WERI-Rb-1 (cell line): Measurements from ENCODE around the gene THAP8.

Experiments used
- DNase-seq: peaks from one replicate; pipeline ENCODE4 v3.0.0-alpha.2; 2020
- H3K27ac ChIP-seq: fragments of 250-450 bp; sonication (Bioruptor Pico); 2 replicates; pipeline ENCODE4 v1.5.1; 2020; ENCODE audit warnings: mild to moderate bottlenecking, moderate library complexity
- H3K27me3 ChIP-seq: fragments of 250-450 bp; sonication (Bioruptor Pico); 2 replicates; pipeline ENCODE4 v1.5.1; 2021; ENCODE audit warnings: mild to moderate bottlenecking, low read depth, moderate library complexity; ENCODE audit not compliant: insufficient read depth, severe bottlenecking
- H3K36me3 ChIP-seq: fragments of 250-450 bp; sonication (Bioruptor Pico); 2 replicates; pipeline ENCODE4 v1.5.1; 2020; ENCODE audit warnings: mild to moderate bottlenecking, moderate library complexity
- H3K4me3 ChIP-seq: 2 replicates; pipeline ENCODE4 v1.5.1; 2011; ENCODE audit warnings: low read depth, mild to moderate bottlenecking, control low read depth, low read length
- H3K9me3 ChIP-seq: fragments of 250-450 bp; sonication (Bioruptor Pico); 2 replicates; pipeline ENCODE4 v1.5.1; 2021; ENCODE audit warnings: mild to moderate bottlenecking, moderate library complexity; ENCODE audit not compliant: severe bottlenecking
- TF ChIP-seq, protein P1 (sequence below): IDR thresholded peaks from 2 replicates; pipeline ENCODE4 v1.5.1; 2011; ENCODE audit warnings: low read depth, mild to moderate bottlenecking, control low read depth, inconsistent platforms, low read length

THAP8 gene

DNA sequence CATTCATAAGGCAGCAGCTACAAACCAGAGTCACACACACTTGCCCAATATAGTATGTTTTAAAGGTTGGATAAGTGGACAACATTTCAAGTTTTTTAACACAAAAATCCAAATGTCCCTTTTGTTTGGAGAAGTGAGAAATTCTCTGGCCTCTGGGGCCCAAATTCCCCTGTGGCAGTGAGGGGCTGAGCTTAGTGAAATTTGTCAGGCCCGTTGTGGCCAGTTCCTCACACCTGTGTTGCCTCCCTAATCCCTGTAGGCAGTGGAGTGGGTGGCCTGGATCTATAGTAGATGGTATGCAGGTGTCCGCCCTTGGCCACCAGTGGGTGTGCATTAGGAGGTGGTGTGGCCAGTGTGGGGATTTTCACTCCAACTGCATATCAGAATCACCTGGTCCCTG, 7.3 kb upstream of the THAP8 start:
- Histone ChIP-seq H3K9me3 (no peaks in the 10 kb centered on the region), H3K4me3 (no peak overlapping the region), H3K27me3 (no peaks in the 10 kb centered on the region), H3K36me3 (peaks cover 58% of the 10 kb centered on the region), H3K27ac (no peak overlapping the region)
- TF ChIP-seq, protein P1, sequence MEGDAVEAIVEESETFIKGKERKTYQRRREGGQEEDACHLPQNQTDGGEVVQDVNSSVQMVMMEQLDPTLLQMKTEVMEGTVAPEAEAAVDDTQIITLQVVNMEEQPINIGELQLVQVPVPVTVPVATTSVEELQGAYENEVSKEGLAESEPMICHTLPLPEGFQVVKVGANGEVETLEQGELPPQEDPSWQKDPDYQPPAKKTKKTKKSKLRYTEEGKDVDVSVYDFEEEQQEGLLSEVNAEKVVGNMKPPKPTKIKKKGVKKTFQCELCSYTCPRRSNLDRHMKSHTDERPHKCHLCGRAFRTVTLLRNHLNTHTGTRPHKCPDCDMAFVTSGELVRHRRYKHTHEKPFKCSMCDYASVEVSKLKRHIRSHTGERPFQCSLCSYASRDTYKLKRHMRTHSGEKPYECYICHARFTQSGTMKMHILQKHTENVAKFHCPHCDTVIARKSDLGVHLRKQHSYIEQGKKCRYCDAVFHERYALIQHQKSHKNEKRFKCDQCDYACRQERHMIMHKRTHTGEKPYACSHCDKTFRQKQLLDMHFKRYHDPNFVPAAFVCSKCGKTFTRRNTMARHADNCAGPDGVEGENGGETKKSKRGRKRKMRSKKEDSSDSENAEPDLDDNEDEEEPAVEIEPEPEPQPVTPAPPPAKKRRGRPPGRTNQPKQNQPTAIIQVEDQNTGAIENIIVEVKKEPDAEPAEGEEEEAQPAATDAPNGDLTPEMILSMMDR: no peak
- no peak for DNase-seq

DNA sequence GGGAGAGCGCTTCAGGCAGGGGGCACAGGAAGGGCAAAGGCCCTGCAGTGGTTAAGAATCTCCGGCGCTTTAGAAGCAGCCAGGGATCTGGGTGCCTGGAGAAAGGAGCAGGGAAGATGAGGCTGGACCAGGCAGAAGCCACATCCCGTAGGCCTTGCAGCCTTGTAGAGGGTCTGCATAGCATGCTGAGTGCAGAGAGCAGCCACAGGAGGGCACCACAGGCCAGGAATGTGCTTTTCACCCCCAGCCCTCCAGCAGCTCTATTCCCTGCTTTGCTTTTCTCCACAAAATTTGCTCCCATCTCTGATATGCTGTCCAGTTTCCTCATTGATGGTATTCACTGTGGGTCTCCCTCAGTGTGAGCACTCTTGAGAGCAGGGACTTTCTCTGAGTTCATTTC, 6.3 kb upstream of the THAP8 start:
- Histone ChIP-seq H3K27ac (no peak overlapping the region), H3K9me3 (no peaks in the 10 kb centered on the region), H3K27me3 (no peaks in the 10 kb centered on the region), H3K36me3 (peaks cover 50% of the 10 kb centered on the region), H3K4me3 (no peak overlapping the region)
- TF ChIP-seq, protein P1: peak; percentile 86
- DNase-seq: peak; percentile 52

DNA sequence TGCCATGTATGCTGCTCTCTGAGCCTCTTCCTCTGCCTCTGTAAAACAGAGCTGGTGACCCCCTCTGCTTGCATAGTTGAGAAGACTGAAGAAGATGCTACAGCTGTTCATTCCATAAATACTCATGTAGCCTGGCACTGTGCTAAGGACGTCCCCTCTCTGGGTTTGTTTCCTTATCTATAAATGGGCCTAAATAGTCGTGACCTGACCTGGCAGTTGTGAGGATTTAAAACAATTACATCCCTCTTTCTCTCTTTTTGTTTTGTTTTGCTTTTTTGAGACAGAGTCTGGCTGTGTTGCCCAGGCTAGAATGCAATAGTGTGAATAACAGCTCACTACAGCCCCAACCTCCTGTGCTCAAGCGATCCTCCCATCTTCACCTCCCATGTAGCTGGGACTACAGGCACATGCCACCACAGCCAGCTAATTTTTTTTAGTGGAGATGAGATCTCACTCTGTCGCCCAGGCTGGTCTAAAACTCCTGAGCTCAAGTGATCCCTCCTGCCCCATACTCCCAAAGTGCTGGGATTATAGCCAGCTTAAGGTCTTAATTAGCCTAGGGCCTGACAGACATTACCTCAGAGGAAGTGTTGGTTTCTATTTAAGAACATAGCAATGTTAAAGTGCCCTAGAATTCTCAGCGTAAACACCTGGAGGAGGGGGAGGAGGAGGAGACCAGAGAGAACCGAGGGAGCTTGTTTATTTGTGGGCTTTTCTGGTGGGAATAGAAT, 5.3 kb upstream of the THAP8 start:
- Histone ChIP-seq H3K36me3 (peaks cover 42% of the 10 kb centered on the region), H3K4me3 (no peak overlapping the region), H3K27me3 (no peaks in the 10 kb centered on the region), H3K9me3 (no peaks in the 10 kb centered on the region), H3K27ac (no peak overlapping the region)
- TF ChIP-seq, protein P1: no peak
- DNase-seq: peak; percentile 71

DNA sequence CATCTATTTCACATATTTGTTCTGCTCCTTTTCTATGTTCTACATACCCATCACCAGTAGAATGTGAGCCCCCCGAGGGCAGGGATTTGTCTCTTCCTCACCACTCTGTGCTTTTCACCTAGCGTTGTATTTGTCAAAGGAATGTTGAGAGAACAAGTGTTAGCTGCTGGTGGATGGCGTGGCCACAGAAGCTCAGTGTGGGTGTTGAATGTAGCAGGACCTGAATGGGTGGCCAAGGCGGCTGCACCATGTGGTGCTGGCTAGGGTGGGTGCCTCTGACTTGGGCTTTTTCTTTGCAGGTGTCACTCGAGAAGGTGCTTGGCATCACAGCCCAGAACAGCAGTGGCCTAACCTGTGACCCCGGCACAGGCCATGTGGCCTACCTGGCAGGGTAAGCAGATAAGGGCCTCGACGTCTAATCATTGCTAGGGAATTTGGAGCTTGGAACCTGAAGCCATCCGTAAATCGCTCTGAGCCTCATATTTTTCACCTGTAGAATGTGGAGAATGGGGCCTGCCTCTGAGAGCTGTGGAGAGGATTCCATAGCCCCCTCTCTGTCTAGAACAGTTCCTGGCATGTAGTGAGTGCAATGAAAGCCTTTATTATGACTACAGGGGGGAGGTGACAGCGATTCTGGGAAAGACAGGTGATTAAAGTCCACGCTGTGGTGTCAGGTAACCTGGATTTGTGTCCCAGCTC, 4.5 kb upstream of the THAP8 start:
- H3K4me3 ChIP-seq: no peak overlapping the region
- peaks cover 38% of the 10 kb centered on the region for H3K36me3 ChIP-seq
- no peaks in the 10 kb centered on the region for H3K9me3 ChIP-seq
- no peaks in the 10 kb centered on the region for H3K27me3 ChIP-seq
- no peak for DNase-seq
- TF ChIP-seq, protein P1: no peak
- H3K27ac ChIP-seq: no peak overlapping the region

DNA sequence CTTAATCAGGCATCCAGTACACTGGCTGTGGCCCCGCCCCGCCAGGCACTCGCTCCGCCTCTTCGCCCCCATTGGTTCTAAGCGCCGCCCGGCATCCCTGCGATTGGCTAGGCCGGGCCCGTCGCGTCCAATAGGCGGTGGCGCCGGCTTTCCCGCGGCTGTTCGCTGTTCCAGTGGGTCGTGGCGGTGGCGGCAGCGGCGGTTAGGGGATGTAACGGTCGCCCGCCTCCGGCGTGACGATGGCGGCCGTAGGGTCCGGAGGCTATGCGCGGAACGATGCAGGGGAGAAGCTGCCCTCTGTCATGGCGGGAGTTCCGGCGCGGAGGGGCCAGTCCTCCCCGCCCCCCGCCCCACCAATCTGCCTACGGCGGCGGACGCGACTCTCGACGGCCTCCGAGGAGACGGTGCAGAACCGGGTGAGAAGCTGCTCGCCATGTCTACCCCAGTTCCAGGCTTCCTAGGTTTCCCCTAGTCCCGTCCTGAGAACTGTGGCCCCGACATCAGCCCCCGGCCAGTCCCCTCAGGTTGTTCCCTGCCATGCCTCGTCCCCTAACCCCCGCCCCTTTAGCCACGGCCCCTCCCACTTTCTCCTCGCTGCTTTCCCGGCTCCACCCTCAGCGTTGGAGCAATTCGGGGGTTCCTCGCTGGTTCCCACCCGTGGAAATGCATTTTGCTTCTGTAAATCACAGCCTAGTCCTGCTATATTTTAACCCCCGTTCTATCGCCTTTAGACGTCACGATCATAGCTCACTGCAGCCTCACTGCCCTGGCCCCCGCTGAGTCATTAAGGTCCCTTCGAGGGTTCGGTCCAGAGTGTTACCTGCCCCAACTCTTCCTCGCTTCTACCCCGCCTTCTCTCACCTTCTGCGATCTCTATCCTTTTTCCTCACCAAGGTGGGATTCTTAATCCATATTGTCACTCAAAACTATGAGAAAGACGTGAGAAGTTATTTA, 925 bp upstream of the THAP8 start, which contains the start of gene WDR62:
Gene WDR62 (plus strand): TSS at position 165 of the 954 bp plus-strand sequence. CDS start 75 bp downstream, at position 240.
- TF ChIP-seq, protein P1: no peak
- peak within 1 kb of the TSS; percentile 72 for H3K4me3 ChIP-seq
- no peaks in the 10 kb centered on the region for H3K27me3 ChIP-seq
- H3K36me3 ChIP-seq: peaks cover 13% of the 10 kb centered on the region
- no peaks in the 10 kb centered on the region for H3K9me3 ChIP-seq
- H3K27ac ChIP-seq: peak within 1 kb of the TSS; percentile 90
- DNase-seq: peak; percentile 94
